ENCODE measurements around the gene SLTM. TPM values are rescaled to one million over a fixed set of nuclear protein-coding genes. Genes with fewer than 3 reads are reported as not detected.
"Not testable (repeated sequence)": the region's sequence is repeated elsewhere in the genome, so short reads cannot be mapped to it uniquely, and the experiment has no call there.

SLTM gene
- total RNA-seq, 6 donors from 2014 or later, result 77.2 to 261 (median 100) TPM

DNA sequence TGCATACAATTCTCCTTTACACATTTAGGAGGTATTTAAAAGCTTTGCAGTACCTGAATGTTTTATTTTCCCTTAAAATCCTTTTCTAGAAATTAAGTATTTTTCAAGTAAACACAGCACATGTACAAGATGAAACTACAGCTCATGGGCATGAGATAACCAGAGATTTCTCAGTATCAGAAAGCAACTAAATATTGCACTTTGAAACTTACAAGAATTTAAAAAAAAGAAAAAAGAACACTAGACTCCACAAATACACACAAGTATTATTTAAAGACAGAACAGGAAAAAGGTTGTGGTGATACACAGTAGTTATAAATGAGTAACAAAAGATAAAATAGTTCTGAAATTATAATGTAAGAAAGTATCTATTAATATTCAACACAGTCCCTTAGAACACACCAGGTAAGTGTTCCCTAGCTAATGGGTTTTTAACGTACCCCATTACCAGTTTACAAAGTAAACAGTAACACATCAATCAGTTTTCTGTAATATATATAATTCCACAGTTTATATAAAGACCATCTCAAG, 35.3 kb downstream of the SLTM start:
- DNase-seq (no peak), ATAC-seq (ENCODE audit: low FRiP score in 2 of 2) (no peak)
- Histone ChIP-seq H3K4me1 (no peaks in the 10 kb centered on the region), H3K9me3 (no peaks in the 10 kb centered on the region), H3K27ac (no peak overlapping the region), H3K36me3 (peaks cover 19 to 74% (median 54%) of the 10 kb centered on the region in 4 donors), H3K4me3 (no peak overlapping the region), H3K27me3 (no peaks in the 10 kb centered on the region)
- TF ChIP-seq POLR2A (IDR thresholded peaks at IDR 0.05) (no peak), EP300 (IDR thresholded peaks at IDR 0.05) (no peak), CTCF (IDR thresholded peaks at IDR 0.05) (no peak), POLR2AphosphoS5 (IDR thresholded peaks at IDR 0.05) (no peak)
- WGBS, 2 donors, result 89 to 93% methylated on average over 1 of the region's 1 CpG

DNA sequence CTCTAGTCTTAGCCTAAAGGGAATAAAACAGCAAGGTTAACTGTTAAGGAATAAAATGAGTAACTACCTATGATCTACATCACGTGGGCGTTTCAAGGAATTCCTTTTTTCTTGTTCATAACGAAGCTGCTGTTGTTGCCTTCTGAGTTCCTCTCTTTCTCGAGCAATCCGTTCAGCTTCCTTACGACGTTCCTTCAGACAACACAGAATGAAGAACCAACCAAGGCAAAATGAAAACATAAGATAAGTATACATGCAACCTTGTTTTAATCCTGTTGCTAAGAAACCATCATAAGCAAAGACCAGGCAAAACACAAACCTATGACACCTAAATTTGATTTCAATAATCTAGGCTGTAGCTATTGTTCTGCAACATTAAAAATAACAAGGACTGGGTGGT, 44.1 kb downstream of the SLTM start:
- Histone ChIP-seq H3K36me3 (peaks cover 64 to 99% (median 83%) of the 10 kb centered on the region in 4 donors), H3K4me3 (no peak overlapping the region), H3K27ac (peak overlapping the region in 1 of 4 donors; percentile 16), H3K4me1 (no peaks in the 10 kb centered on the region), H3K9me3 (no peaks in the 10 kb centered on the region), H3K27me3 (no peaks in the 10 kb centered on the region)
- 86 to 88% methylated on average over 7 of the region's 7 CpGs for WGBS, 2 donors
- DNase-seq (no peak), ATAC-seq (ENCODE audit: low FRiP score in 2 of 2) (no peak)
- no peak for TF ChIP-seq EP300 (IDR thresholded peaks at IDR 0.05)
- no peak for TF ChIP-seq POLR2A (IDR thresholded peaks at IDR 0.05)
- no peak for TF ChIP-seq CTCF (IDR thresholded peaks at IDR 0.05)
- no peak for TF ChIP-seq POLR2AphosphoS5 (IDR thresholded peaks at IDR 0.05)

- ATAC-seq (ENCODE audit: low FRiP score in 2 of 2), result no peak
- Histone ChIP-seq H3K36me3 (peaks cover 68 to 99% (median 86%) of the 10 kb centered on the region in 4 donors), H3K9me3 (no peaks in the 10 kb centered on the region), H3K4me1 (no peaks in the 10 kb centered on the region), H3K4me3 (no peak overlapping the region), H3K27me3 (no peaks in the 10 kb centered on the region), H3K27ac (no peak overlapping the region)
- WGBS, 2 donors, result 92 to 97% methylated on average over 12 of the region's 12 CpGs
- no peak for TF ChIP-seq CTCF (IDR thresholded peaks at IDR 0.05)
- no peak for TF ChIP-seq POLR2AphosphoS5 (IDR thresholded peaks at IDR 0.05)
- no peak for TF ChIP-seq POLR2A (IDR thresholded peaks at IDR 0.05)
- no peak for TF ChIP-seq EP300 (IDR thresholded peaks at IDR 0.05)
- DNase-seq, result no peak
Observed at GRCh38 chr15:58886921-58887320, 46.6 kb downstream of the SLTM start.

GRCh38 chr15:58883926-58884325, 49.6 kb downstream of the SLTM start:
- H3K27ac ChIP-seq; DNase-seq; H3K4me1 ChIP-seq; H3K4me3 ChIP-seq; ATAC-seq (ENCODE audit: low FRiP score in 2 of 2); H3K9me3 ChIP-seq; H3K27me3 ChIP-seq: not testable (repeated sequence)
- peaks cover 58 to 99% (median 90%) of the 10 kb centered on the region in 4 donors for H3K36me3 ChIP-seq
- 65 to 91% methylated on average over 3 of the region's 3 CpGs for WGBS, 2 donors

DNA sequence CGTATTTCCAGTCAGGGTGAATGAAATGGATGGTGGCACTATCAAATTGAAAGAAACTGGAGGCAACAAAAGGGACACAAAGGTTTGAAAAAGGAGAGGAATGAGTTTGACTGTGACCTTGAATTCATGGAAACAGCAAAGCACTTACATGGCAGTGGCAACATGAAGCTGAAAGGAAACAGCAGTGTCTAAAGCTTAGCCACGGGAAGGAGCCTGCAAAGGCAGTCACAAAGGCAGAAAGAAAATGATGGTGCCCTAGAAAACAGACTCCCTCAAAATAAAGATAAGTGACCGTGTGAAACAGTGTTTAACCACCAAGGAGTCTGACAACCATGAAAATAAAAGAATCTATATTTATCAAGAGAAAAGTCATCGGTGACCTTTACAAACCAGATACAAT, 51.2 kb downstream of the SLTM start:
- ATAC-seq (ENCODE audit: low FRiP score in 2 of 2), result no peak

More for the DNA sequence above, 51.2 kb downstream of the SLTM start:
- TF ChIP-seq EP300 (IDR thresholded peaks at IDR 0.05), result no peak
- no peak for TF ChIP-seq POLR2A (IDR thresholded peaks at IDR 0.05)
- TF ChIP-seq POLR2AphosphoS5 (IDR thresholded peaks at IDR 0.05), result no peak
- no peak for TF ChIP-seq CTCF (IDR thresholded peaks at IDR 0.05)
- H3K4me3 ChIP-seq, result no peak overlapping the region
- H3K36me3 ChIP-seq, result peaks cover 49 to 98% (median 85%) of the 10 kb centered on the region in 4 donors
- H3K27me3 ChIP-seq, result no peaks in the 10 kb centered on the region
- 92% methylated on average over 4 of the region's 4 CpGs for WGBS, 2 donors
- no peak for DNase-seq
- H3K4me1 ChIP-seq, result no peaks in the 10 kb centered on the region
- no peaks in the 10 kb centered on the region for H3K9me3 ChIP-seq
- no peak overlapping the region for H3K27ac ChIP-seq

Data from upper lobe of left lung (tissue), 6 donors.